WI38 (cell line): ENCODE data around the gene CCDC159.
"Not testable (repeated sequence)": the region's sequence is repeated elsewhere in the genome, so short reads cannot be mapped to it uniquely, and the experiment has no call there.

Experiments
- H3K4me3 ChIP-seq: 2 replicates; pipeline ENCODE4 v1.5.1; 2011; ENCODE audit warnings: low read depth, mild to moderate bottlenecking, control low read depth, low read length
- TF ChIP-seq, protein P1 (sequence below): IDR thresholded peaks from 2 replicates; pipeline ENCODE4 v1.5.1; 2012; ENCODE audit warnings: low read depth, mild to moderate bottlenecking, control low read depth, low read length

The CCDC159 gene

GRCh38 chr19:11346104-11346940 is at the start of gene CCDC159, which contains the start of gene TMEM205:
Gene CCDC159 (plus strand): TSS chr19:11346519. CDS start chr19:11346607, 88 bp downstream.
Gene TMEM205 (minus strand): TSS chr19:11346268. CDS start chr19:11345619, 649 bp downstream.
- H3K4me3 ChIP-seq: peak within 1 kb of the TSS; percentile 83
- TF ChIP-seq, protein P1, sequence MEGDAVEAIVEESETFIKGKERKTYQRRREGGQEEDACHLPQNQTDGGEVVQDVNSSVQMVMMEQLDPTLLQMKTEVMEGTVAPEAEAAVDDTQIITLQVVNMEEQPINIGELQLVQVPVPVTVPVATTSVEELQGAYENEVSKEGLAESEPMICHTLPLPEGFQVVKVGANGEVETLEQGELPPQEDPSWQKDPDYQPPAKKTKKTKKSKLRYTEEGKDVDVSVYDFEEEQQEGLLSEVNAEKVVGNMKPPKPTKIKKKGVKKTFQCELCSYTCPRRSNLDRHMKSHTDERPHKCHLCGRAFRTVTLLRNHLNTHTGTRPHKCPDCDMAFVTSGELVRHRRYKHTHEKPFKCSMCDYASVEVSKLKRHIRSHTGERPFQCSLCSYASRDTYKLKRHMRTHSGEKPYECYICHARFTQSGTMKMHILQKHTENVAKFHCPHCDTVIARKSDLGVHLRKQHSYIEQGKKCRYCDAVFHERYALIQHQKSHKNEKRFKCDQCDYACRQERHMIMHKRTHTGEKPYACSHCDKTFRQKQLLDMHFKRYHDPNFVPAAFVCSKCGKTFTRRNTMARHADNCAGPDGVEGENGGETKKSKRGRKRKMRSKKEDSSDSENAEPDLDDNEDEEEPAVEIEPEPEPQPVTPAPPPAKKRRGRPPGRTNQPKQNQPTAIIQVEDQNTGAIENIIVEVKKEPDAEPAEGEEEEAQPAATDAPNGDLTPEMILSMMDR: no peak

GRCh38 chr19:11299946-11300810 is 46.1 kb upstream of the CCDC159 start:
- no peak overlapping the region for H3K4me3 ChIP-seq
- TF ChIP-seq, protein P1: no peak

GRCh38 chr19:11300811-11301120 is 45.6 kb upstream of the CCDC159 start:
- no peak overlapping the region for H3K4me3 ChIP-seq
- TF ChIP-seq, protein P1: no peak

DNA sequence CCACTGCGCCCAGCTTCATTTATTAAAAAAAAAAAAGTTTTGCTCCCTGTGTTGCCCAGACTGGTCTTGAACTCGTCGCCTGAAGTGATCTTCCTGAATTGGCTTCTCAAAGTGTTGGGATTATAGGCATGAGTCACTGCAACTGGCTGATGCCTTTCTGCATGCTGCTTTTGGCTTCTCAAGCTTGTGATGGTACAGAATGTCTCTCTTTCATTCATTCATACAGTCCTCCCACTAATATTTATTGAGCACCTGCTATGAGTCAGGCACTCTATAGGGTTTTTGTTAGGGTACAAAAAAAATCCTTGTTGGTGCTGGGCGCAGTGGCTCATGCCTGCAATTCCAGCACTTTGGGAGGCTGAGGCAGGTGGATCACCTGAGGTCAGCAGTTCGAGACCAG is 41.4 kb upstream of the CCDC159 start:
- TF ChIP-seq, protein P1: no peak
- H3K4me3 ChIP-seq: no peak overlapping the region

DNA sequence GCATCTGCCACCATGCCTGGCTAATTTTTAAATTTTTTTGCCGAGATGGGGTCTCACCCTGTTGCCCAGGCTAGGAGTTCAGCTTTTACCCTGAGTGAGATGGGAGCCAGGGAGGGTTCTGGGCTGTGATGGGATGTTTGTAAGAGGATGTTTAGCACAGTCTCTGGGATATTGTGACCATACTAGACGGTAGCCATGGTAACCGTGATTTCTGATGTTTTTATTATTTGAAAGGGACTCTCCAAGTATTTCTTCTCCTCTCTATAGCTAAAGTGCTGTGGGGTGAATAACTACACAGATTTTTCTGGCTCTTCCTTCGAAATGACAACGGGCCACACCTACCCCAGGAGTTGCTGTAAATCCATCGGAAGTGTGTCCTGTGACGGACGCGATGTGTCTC is 40.0 kb upstream of the CCDC159 start:
- no peak overlapping the region for H3K4me3 ChIP-seq
- TF ChIP-seq, protein P1: no peak

GRCh38 chr19:11320278-11320995 is 25.9 kb upstream of the CCDC159 start:
- H3K4me3 ChIP-seq: not testable (repeated sequence)
